ENCODE data around the gene STRIT1. TPM values are rescaled to one million over a fixed set of nuclear protein-coding genes. Genes with fewer than 3 reads are reported as not detected.

The STRIT1 gene
- polyA plus RNA-seq, 2 of the 4 experiments (the other 2 are of a cell fraction): not detected

GRCh38 chr3:155296413-155296812, 2.9 kb upstream of the STRIT1 start:
- ChIA-PET CTCF (no interaction called here), POLR2A (no interaction called here)
- TF ChIP-seq RFX5 (IDR thresholded peaks at IDR 0.05): no peak
- no peak for TF ChIP-seq JUNB (IDR thresholded peaks at IDR 0.05)
- DNase-seq (ENCODE audit: low read depth in 1 of 2, low spot score in 1 of 2) (no peak), FAIRE-seq (no peak), ATAC-seq (no peak)
- Histone ChIP-seq H3K4me3 (no peak overlapping the region), H3K9me3 (no peaks in the 10 kb centered on the region), H3K4me1 (no peaks in the 10 kb centered on the region), H3K4me2 (no peak overlapping the region), H3K27ac (no peak overlapping the region)

GRCh38 chr3:155292693-155293092, 790 bp downstream of the STRIT1 start:
- ATAC-seq: no peak

GRCh38 chr3:155292133-155292532, 1.4 kb downstream of the STRIT1 start:
- no peak overlapping the region for H3K27ac ChIP-seq
- WGBS (ENCODE audit: missing lambda C conversion rate): 2% methylated on average over 1 of the region's 1 CpG
- no peak for DNase-seq (ENCODE audit: low read depth in 1 of 2, low spot score in 1 of 2)
- H3K4me2 ChIP-seq: no peak overlapping the region
- no peaks in the 10 kb centered on the region for H3K4me1 ChIP-seq
- FAIRE-seq: no peak
- no peak for ATAC-seq
- no peak for TF ChIP-seq FOXS1 (CRISPR knock-in tag; IDR thresholded peaks at IDR 0.05)
- no peak for TF ChIP-seq HEYL (CRISPR knock-in tag; IDR thresholded peaks at IDR 0.05)
- TF ChIP-seq HOXB5 (CRISPR knock-in tag; IDR thresholded peaks at IDR 0.05): no peak
- TF ChIP-seq ESRRA (IDR thresholded peaks at IDR 0.05; ENCODE audit: borderline replicate concordance, low read length): no peak
- TF ChIP-seq ZC3H11A (IDR thresholded peaks at IDR 0.05): no peak
- no peak for TF ChIP-seq E2F6 (IDR thresholded peaks at IDR 0.05; ENCODE audit: borderline replicate concordance, low read depth)
- no peak for TF ChIP-seq CHD4 (IDR thresholded peaks at IDR 0.05; ENCODE audit: borderline replicate concordance)
- TF ChIP-seq SREBF2 (IDR thresholded peaks at IDR 0.05): no peak
- no peak for TF ChIP-seq ATOH8 (CRISPR knock-in tag; IDR thresholded peaks at IDR 0.05; ENCODE audit: low read depth)
- TF ChIP-seq EHMT2 (IDR thresholded peaks at IDR 0.05; ENCODE audit: low read depth): no peak
- no peak for TF ChIP-seq CBX2 (IDR thresholded peaks at IDR 0.05; ENCODE audit: borderline replicate concordance, low read depth)
- no peak for TF ChIP-seq MAFK (IDR thresholded peaks at IDR 0.05; ENCODE audit: partially characterized antibody)
- no peak for TF ChIP-seq BHLHE40 (IDR thresholded peaks at IDR 0.05; ENCODE audit: low read depth, low read length)
- no peak for TF ChIP-seq KDM5A (IDR thresholded peaks at IDR 0.05)
- TF ChIP-seq CBX8 (IDR thresholded peaks at IDR 0.05): no peak
- TF ChIP-seq POLR2AphosphoS2 (conservative IDR thresholded peaks at IDR 0.05; ENCODE audit: low read length): no peak
- TF ChIP-seq HOXA7 (CRISPR knock-in tag; IDR thresholded peaks at IDR 0.05): no peak
- TF ChIP-seq USF2 (IDR thresholded peaks at IDR 0.05): no peak
- no peaks in the 10 kb centered on the region for H3K9me3 ChIP-seq
- ChIA-PET POLR2A (no interaction called here), CTCF (no interaction called here)
- H3K4me3 ChIP-seq: no peak overlapping the region

More at GRCh38 chr3:155292693-155293092, 790 bp downstream of the STRIT1 start:
- Histone ChIP-seq H3K4me1 (no peaks in the 10 kb centered on the region), H3K27ac (no peak overlapping the region), H3K4me3 (no peak overlapping the region), H3K4me2 (no peak overlapping the region), H3K9me3 (no peaks in the 10 kb centered on the region)
- FAIRE-seq (no peak), DNase-seq (ENCODE audit: low read depth in 1 of 2, low spot score in 1 of 2) (no peak)
- WGBS (ENCODE audit: missing lambda C conversion rate): 67% methylated on average over 2 of the region's 2 CpGs
- TF ChIP-seq RNF2 (IDR thresholded peaks at IDR 0.05; ENCODE audit: borderline replicate concordance, low read depth) (no peak), CBX8 (IDR thresholded peaks at IDR 0.05) (no peak), POLR2A (IDR thresholded peaks at IDR 0.05; ENCODE audit: low read length) (no peak), CEBPB (IDR thresholded peaks at IDR 0.05) (no peak), HOXB5 (CRISPR knock-in tag; IDR thresholded peaks at IDR 0.05) (no peak), CHD2 (IDR thresholded peaks at IDR 0.05; ENCODE audit: low read length, partially characterized antibody) (no peak), REST (IDR thresholded peaks at IDR 0.05) (no peak), SREBF2 (IDR thresholded peaks at IDR 0.05) (no peak), POLR2AphosphoS2 (conservative IDR thresholded peaks at IDR 0.05; ENCODE audit: low read length) (no peak), EHMT2 (IDR thresholded peaks at IDR 0.05; ENCODE audit: low read depth) (no peak)
- POLR2A ChIA-PET: no interaction called here
- CTCF ChIA-PET: no interaction called here
